ENCODE results near the gene ARMC6. TPM values are rescaled to one million over a fixed set of nuclear protein-coding genes. Genes with fewer than 3 reads are reported as not detected.

ARMC6 gene
- total RNA-seq, 1 experiment from 2014 or later = 66.5 TPM

GRCh38 chr19:19067276-19068072, 34.1 kb downstream of the ARMC6 start:
- no peaks in the 10 kb centered on the region for H3K79me1 ChIP-seq (ENCODE audit: insufficient read depth, low read depth, low read length, poor library complexity, severe bottlenecking)
- no peak overlapping the region for H3K23ac ChIP-seq (ENCODE audit: insufficient read length, low read depth, low read length)
- H4K8ac ChIP-seq (replicated peaks; ENCODE audit: insufficient read length, low read depth, low read length) = no peak overlapping the region
- no peaks in the 10 kb centered on the region for H3K9me3 Mint-ChIP-seq
- no peak overlapping the region for H2BK15ac ChIP-seq (ENCODE audit: low read depth, low read length)
- H2AK5ac ChIP-seq (ENCODE audit: insufficient read length, low read length) = no peak overlapping the region
- H3K27me3 Mint-ChIP-seq (ENCODE audit: low read depth) = peaks cover 73% of the 10 kb centered on the region
- H3K56ac ChIP-seq (ENCODE audit: insufficient read length, low read depth, low read length) = no peak overlapping the region
- no peak overlapping the region for H3K18ac ChIP-seq (ENCODE audit: insufficient read length, low read depth, low read length)
- no peak overlapping the region for H3K9ac ChIP-seq (ENCODE audit: extremely low read depth, insufficient read length, low read length)
- H4K20me1 ChIP-seq (ENCODE audit: control insufficient read depth, insufficient read depth, insufficient read length) = no peaks in the 10 kb centered on the region
- peaks cover 0 to 1% (median 0%) of the 10 kb centered on the region in 3 experiments; a peak in 1 of 7 replicates for H3K36me3 Mint-ChIP-seq (ENCODE audit: insufficient read depth in 1 of 3, low read depth in 3 of 3)
- no peak overlapping the region for H3K27ac ChIP-seq (ENCODE audit: insufficient read length, low read depth, low read length)
- peaks cover 4% of the 10 kb centered on the region for H3K23me2 ChIP-seq (ENCODE audit: insufficient read length, low read depth, low read length, poor library complexity, severe bottlenecking)
- H2AFZ ChIP-seq (ENCODE audit: low read length) = no peak overlapping the region
- no peaks in the 10 kb centered on the region for H3K79me2 ChIP-seq (ENCODE audit: insufficient read depth, low read length)
- no peaks in the 10 kb centered on the region for H3K9me3 ChIP-seq (ENCODE audit: control insufficient read depth, low read depth, low read length)
- H3K4me1 ChIP-seq (ENCODE audit: insufficient read depth, low read length) = peaks cover 3% of the 10 kb centered on the region; the same call in 1 of the 2 replicates
- H2BK5ac ChIP-seq (ENCODE audit: insufficient read length, low read length) = no peak overlapping the region
- TF ChIP-seq CTCF (conservative IDR thresholded peaks at IDR 0.05) = no peak
- H3K4me2 ChIP-seq (ENCODE audit: insufficient read depth, insufficient read length, low read length) = no peak overlapping the region
- no CpG with 5 or more reads among the region's 11 CpGs for WGBS (ENCODE audit: extremely low coverage, insufficient read length, low lambda C conversion rate)
- H3K4me1 Mint-ChIP-seq = peaks cover 17 to 18% of the 10 kb centered on the region in 2 experiments
- no peak overlapping the region for H2BK20ac ChIP-seq (ENCODE audit: low read depth, low read length, poor library complexity, severe bottlenecking)
- H4K91ac ChIP-seq (ENCODE audit: insufficient read length, low read depth, low read length) = no peak overlapping the region
- no peak overlapping the region for H4K5ac ChIP-seq (ENCODE audit: insufficient read length, low read depth, low read length)
- no peak overlapping the region for H3K27ac Mint-ChIP-seq
- no peak overlapping the region for H3T11ph ChIP-seq (ENCODE audit: low read length)
- DNase-seq = no peak
- no peak overlapping the region for H3K4ac ChIP-seq (ENCODE audit: low read depth, low read length)
- no peak overlapping the region for H2BK120ac ChIP-seq (ENCODE audit: low read depth, low read length, poor library complexity, severe bottlenecking)
- H2BK12ac ChIP-seq (ENCODE audit: insufficient read length, low read depth, low read length) = no peak overlapping the region
- peaks cover 11% of the 10 kb centered on the region; the same call in 1 of the 2 replicates for H3K27me3 ChIP-seq (ENCODE audit: insufficient read depth, low read length)
- H3K4me3 Mint-ChIP-seq = no peak overlapping the region
- no peak overlapping the region for H3K14ac ChIP-seq (ENCODE audit: insufficient read depth, low read length)
